Stimulated activated CD8-positive, alpha-beta memory T cell treated with anti-CD3 and anti-CD28 coated beads, Interleukin-15, amount 100 ng/mL, for 48 hours (primary cell): ENCODE measurements around the gene OLIG2.

Experiments
- DNase-seq, 2 donors: peaks; one replicate each; pipeline ENCODE4 v3.0.0-alpha.2; 2020; ENCODE audit warnings: low read depth in 2 of 2

OLIG2 gene

GRCh38 chr21:33019885-33020557, 5.7 kb upstream of the OLIG2 start:
- no peak for DNase-seq

- DNase-seq = no peak
Observed at GRCh38 chr21:33020558-33021100, 5.1 kb upstream of the OLIG2 start.

- no peak for DNase-seq
Observed at GRCh38 chr21:33021150-33021549, 4.6 kb upstream of the OLIG2 start.

GRCh38 chr21:33021667-33022066, 4.1 kb upstream of the OLIG2 start:
- no peak for DNase-seq

- DNase-seq = no peak
Observed at GRCh38 chr21:33022489-33022827, 3.3 kb upstream of the OLIG2 start.

- no peak for DNase-seq
Observed at GRCh38 chr21:33022828-33023573, 2.7 kb upstream of the OLIG2 start.

- no peak for DNase-seq
Observed at GRCh38 chr21:33023574-33024200, 2.0 kb upstream of the OLIG2 start.

GRCh38 chr21:33024201-33025103, 1.3 kb upstream of the OLIG2 start:
- no peak for DNase-seq

- DNase-seq = no peak
Observed at GRCh38 chr21:33025106-33025488, 638 bp upstream of the OLIG2 start.

- DNase-seq = no peak
Observed at GRCh38 chr21:33026443-33026858, 716 bp downstream of the OLIG2 start.

- DNase-seq = no peak
Observed at GRCh38 chr21:33026878-33027400, 1.2 kb downstream of the OLIG2 start.

GRCh38 chr21:33027401-33028286, 1.9 kb downstream of the OLIG2 start:
- DNase-seq = no peak

- no peak for DNase-seq
Observed at GRCh38 chr21:33028287-33028670, 2.5 kb downstream of the OLIG2 start.

- no peak for DNase-seq
Observed at GRCh38 chr21:33028773-33029384, 3.1 kb downstream of the OLIG2 start.

- no peak for DNase-seq
Observed at GRCh38 chr21:33029385-33029921, 3.7 kb downstream of the OLIG2 start.

GRCh38 chr21:33029975-33030461, 4.3 kb downstream of the OLIG2 start:
- DNase-seq = no peak

- DNase-seq = no peak
Observed at GRCh38 chr21:33030633-33031032, 4.9 kb downstream of the OLIG2 start.

GRCh38 chr21:33031152-33031911, 5.6 kb downstream of the OLIG2 start:
- DNase-seq = no peak
